Muscle of leg (tissue), 11 donors: ENCODE data around the gene NR4A2. TPM values are rescaled to one million over a fixed set of nuclear protein-coding genes. Genes with fewer than 3 reads are reported as not detected.
A peak's percentile ranks its signal among the peaks of the same experiment; 100 is the strongest.

Experiments used
- DNase-seq: peaks from one replicate; pipeline ENCODE4 v3.0.0; 2013
- H3K27ac ChIP-seq: one replicate; pipeline ENCODE4 v1.5.1; 2013; ENCODE audit warnings: mild to moderate bottlenecking, low read length, control low read depth
- H3K27me3 ChIP-seq: one replicate; pipeline ENCODE4 v1.6.1; 2013; ENCODE audit warnings: low read length; ENCODE audit not compliant: control insufficient read depth, insufficient read depth
- H3K36me3 ChIP-seq: one replicate; pipeline ENCODE4 v1.6.1; 2013; ENCODE audit warnings: low read length; ENCODE audit not compliant: control insufficient read depth, insufficient read depth
- H3K4me1 ChIP-seq: one replicate; pipeline ENCODE4 v1.6.1; 2013; ENCODE audit warnings: low read length; ENCODE audit not compliant: control insufficient read depth, insufficient read depth
- H3K4me3 ChIP-seq: one replicate; pipeline ENCODE4 v1.5.1; 2013; ENCODE audit warnings: low read length, control low read depth
- H3K9me3 ChIP-seq: replicated peaks from 2 replicates; pipeline ENCODE4 v1.6.1; 2013; ENCODE audit warnings: low read depth, low read length; ENCODE audit not compliant: control insufficient read depth
- WGBS: methylation state at CpG from one replicate; pipeline ENCODE4 v1.1.5; 2013; ENCODE audit warnings: missing lambda C conversion rate; ENCODE audit not compliant: insufficient coverage; 5-methylcytosine and 5-hydroxymethylcytosine counted together
- polyA plus RNA-seq, 8 donors: library from polyadenylated mRNA; unstranded; fragments of 120-200 nt; gene quantifications; one replicate each; pipeline versions ENCODE4 v1.2.1 to v1.2.3, GENCODE V29; 2013; ENCODE audit warnings: inconsistent platforms in 1 of 8, low replicate concordance in 1 of 8; ENCODE audit not compliant: insufficient read length in 8 of 8, insufficient read depth in 1 of 8
- total RNA-seq: library from RNA; stranded (reverse); fragments of 120-200 nt; gene quantifications from one replicate; pipeline ENCODE4 v1.2.4, GENCODE V29; 2013

NR4A2 gene
- total and polyA plus RNA-seq, 9 donors, result 1.0 to 4.3 (median 1.9) TPM

DNA sequence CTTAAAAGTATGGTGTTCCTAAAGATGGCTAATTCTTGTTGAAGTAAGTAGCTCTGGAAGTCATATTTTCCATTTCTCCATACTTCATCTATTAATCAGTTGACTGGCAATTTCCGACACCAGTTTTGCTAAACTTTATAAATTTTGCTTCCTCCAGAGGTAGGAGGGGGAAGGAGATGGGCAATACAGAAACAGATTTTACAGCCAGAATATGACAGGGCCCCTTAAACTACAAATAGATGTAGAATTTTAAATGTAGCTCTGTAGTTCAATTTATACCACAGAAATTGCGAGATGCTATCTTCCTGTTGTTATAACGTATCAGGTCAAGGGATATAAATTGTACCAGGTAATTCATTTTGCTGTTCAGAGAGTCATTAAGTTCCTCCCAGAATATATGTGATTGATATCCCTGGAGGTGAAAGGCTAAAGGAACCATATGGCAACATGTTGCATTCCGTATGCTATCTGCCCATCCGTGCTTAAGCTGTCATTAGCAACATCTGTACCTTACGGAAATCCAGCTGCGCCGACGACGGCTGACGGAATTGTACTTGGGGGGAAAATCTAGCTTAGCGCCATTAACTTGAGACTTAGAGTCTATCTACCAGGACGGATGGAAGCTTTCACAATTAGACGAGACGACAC is 8.4 kb upstream of the NR4A2 start:
- Histone ChIP-seq H3K9me3 (no peaks in the 10 kb centered on the region), H3K4me1 (no peaks in the 10 kb centered on the region), H3K36me3 (no peaks in the 10 kb centered on the region), H3K27me3 (no peaks in the 10 kb centered on the region), H3K27ac (peak overlapping the region; percentile 100), H3K4me3 (peak overlapping the region; percentile 91)
- 1% methylated on average over 11 of the region's 15 CpGs for WGBS
- DNase-seq, result no peak

DNA sequence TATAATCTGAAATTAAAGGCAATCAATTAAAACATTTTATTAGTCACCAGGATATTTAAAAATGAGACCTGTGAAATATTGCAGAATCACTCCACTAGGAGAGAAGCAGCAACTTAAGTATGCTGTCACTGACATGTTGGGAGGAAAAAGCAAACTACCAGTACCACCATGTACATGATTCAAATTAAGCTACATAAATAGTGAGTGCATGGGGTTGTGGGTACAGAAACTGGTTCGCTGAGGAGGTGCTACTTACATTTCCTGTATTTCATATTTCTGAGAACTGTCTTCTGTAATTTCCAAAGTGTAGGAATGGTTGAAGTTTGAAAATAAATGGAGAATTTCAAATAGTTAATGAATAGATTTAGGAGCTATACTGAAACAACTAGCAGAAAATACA is 7.9 kb upstream of the NR4A2 start:
- Histone ChIP-seq H3K27me3 (no peaks in the 10 kb centered on the region), H3K4me1 (no peaks in the 10 kb centered on the region), H3K27ac (no peak overlapping the region), H3K36me3 (no peaks in the 10 kb centered on the region), H3K9me3 (no peaks in the 10 kb centered on the region), H3K4me3 (no peak overlapping the region)
- DNase-seq, result no peak
- WGBS, result no CpG with 5 or more reads among the region's 1 CpG

DNA sequence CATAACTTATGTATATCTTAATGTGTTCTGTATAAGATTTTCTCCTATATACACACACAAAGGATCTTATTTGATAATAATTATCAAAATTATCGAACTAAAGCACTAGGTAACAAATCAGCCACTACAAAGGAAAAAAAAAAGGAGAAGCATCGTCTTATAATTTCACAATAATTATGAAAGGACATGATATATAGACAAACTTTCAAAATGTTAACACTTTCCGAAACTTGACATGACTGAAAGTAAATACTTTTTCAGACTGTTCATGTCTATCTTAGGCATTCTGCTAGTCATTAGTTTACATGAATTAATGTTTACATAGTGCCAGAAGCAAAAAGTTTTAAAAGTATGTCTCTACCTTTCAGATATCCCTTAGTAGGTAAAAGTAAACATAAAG is 7.3 kb upstream of the NR4A2 start:
- no CpG with 5 or more reads among the region's 3 CpGs for WGBS
- no peak for DNase-seq
- H3K4me3 ChIP-seq, result no peak overlapping the region
- no peak overlapping the region for H3K27ac ChIP-seq
- H3K27me3 ChIP-seq, result no peaks in the 10 kb centered on the region
- H3K4me1 ChIP-seq, result peaks cover 2% of the 10 kb centered on the region
- H3K9me3 ChIP-seq, result no peaks in the 10 kb centered on the region
- H3K36me3 ChIP-seq, result no peaks in the 10 kb centered on the region

DNA sequence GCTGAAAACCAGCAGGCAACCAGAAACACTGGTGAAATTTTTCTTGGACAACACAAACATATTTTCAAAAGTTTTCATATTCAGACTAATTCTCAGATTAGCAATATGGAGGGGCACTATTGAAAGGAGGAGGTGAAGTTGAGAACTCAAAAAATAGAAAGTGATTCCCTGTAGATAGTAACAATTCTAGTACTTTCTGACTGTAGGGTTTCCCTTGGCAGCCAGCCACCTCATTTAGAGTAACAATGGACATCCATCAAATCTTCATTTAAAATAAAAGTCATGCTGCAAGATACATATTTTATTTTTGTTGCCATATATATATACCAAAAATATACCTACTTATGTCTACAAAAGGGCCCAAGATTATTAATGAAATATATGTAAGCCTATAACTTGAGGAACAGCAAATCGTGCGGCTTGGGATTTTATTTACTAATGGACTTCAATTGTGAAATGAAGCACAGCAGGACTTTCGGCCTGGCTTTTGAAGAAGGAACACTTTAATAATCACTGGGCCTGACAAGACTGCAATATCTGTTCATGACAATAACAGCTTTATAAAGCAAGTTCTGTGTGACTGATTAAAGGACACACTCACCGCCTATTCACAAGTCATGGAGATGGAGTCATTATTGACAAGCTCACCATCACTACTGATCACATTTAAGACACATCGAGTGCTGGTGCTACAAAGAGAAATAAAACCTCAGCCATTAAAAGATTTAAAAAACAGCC is 6.8 kb upstream of the NR4A2 start:
- Histone ChIP-seq H3K36me3 (no peaks in the 10 kb centered on the region), H3K4me1 (peaks cover 4% of the 10 kb centered on the region), H3K9me3 (no peaks in the 10 kb centered on the region), H3K4me3 (no peak overlapping the region), H3K27me3 (no peaks in the 10 kb centered on the region), H3K27ac (no peak overlapping the region)
- no peak for DNase-seq
- WGBS, result no CpG with 5 or more reads among the region's 5 CpGs

DNA sequence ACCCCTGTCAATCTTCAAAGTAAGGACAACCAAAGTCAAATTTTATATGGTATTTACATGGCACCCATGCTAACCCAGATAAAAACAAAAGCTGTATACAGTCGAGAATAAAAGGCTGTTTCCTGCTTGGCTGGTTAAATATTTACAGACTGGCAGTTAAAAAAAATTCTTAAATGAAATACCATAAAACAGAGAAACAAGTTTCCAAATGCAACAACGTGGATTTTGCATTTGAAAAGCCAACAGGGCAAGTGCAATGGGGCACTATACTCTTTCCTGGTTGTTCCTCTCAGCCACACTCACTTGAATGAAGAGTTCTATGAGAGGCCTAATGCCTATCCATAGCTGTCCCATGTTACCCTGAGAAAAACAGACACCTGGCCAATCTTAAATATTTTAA is 6.1 kb upstream of the NR4A2 start:
- Histone ChIP-seq H3K36me3 (no peaks in the 10 kb centered on the region), H3K9me3 (no peaks in the 10 kb centered on the region), H3K4me1 (peaks cover 5% of the 10 kb centered on the region), H3K27me3 (peaks cover under 1% of the 10 kb centered on the region), H3K27ac (no peak overlapping the region), H3K4me3 (no peak overlapping the region)
- DNase-seq, result no peak
- WGBS, result no CpG with 5 or more reads among the region's 2 CpGs

DNA sequence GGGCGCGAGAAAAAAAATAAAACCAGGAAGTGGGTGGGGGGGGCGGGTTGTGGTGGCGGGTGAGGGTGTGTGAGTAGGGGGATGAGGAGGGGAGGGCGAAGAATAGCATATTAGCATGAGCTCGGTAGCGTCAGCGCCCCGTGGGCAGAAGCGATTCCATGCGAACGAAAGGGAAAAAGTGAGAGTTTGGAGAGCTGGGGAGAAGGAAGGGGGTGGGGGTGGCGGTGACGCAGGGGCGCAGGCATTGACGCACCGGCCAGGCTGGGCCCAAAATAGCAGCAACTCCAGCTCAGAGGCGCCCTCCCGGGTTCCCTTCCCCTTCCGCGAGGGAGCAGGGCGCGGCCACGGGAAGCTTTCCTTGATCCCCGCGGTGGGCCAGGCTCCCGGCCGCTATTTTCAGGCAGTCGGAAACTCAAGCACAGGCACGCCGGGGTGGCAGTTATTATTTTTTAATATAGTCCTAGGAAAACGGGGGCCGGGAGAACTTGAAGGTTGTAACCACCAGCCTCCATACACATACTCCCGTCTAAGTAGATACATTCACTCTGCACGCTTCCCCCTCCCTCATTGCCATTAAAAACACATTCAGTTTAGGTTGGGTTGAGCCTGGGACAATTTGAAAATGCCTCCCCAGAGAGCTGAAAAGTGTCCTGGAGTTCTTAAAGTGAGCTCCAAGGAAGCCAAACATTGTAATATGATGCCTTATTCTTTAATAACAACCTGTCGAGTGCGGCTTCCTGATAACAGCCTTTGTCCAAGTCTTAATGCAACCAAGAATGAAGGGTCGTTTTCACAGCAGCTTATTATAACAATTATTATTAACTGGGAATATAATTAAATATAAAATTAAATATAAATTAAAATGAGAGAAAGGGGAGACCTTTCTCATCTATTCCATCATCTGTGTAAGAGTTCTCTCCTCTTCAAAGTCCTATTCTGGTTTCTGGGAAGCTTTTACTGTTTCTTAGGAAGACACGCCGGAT is 2.3 kb upstream of the NR4A2 start:
- Histone ChIP-seq H3K27me3 (peaks cover 35% of the 10 kb centered on the region), H3K4me1 (peaks cover 23% of the 10 kb centered on the region), H3K36me3 (no peaks in the 10 kb centered on the region), H3K9me3 (no peaks in the 10 kb centered on the region), H3K27ac (peak overlapping the region; percentile 97), H3K4me3 (peak overlapping the region; percentile 67)
- peak; percentile 96 for DNase-seq
- 0% methylated on average over 18 of the region's 40 CpGs for WGBS

DNA sequence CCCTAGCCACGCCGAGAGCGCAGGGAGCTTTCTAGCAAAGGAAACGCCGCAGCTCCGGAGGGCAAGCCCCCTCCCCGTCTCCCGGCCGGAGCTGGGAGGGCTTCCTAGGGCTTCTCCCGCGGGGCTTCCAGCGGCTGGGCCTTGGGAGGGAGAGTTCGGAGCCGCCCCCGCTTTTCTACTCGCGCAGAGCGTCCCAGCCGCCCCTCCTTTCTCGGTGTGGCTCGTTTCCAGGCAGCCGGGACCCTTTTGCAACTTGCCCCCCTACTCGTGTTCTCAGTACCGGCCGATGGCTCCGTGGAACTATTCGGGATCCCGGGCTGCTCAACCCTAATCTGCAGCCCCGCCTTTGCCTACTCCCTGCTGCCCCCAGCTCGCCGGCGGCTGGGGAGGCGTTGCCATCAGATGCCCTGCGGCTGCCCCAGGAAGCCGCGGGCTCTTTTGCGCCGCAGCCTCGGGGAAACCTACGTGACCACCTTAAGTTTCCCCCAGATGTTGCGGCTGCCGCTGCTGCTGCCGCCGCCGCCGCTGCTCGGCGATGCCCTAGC is 1.5 kb upstream of the NR4A2 start:
- under 1% methylated on average over 45 of the region's 48 CpGs for WGBS
- Histone ChIP-seq H3K9me3 (no peaks in the 10 kb centered on the region), H3K36me3 (no peaks in the 10 kb centered on the region), H3K4me3 (peak overlapping the region; percentile 67), H3K4me1 (peaks cover 28% of the 10 kb centered on the region), H3K27me3 (peaks cover 43% of the 10 kb centered on the region), H3K27ac (peak overlapping the region; percentile 97)
- DNase-seq, result peak; percentile 85

DNA sequence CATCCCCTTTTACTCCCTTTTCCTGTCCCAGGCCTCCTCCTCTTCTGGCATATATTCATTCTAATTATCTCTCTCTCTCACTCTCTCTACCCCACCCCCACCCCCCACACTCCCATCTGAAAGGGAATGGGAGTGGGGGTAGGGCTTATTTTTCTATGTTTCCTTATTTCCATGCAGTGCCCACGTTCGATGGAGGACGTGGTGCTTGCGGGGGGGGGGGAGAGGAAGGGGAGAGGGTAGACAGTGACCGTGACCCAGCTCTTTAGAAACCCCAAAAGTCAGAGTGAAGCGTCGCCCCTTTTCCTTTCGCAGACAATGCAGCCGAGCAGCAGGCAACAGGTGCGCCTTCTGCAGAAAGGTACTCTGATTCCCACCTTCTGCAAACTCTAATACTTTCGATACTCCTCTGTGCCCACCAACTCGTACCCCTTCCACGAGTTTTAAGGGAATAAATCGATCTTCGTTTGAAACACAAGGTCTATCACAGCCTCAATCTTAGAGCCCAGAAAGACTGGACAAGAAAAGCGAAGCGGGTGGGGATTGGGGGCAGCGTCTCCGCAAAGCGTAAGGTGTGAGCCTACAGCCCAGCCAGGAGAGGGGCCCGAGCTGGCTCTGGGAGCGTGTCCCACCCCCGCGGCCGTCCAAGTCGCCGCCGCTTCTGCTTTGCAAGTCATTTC is 891 bp upstream of the NR4A2 start:
- peaks cover 29% of the 10 kb centered on the region for H3K4me1 ChIP-seq
- H3K27me3 ChIP-seq, result peaks cover 48% of the 10 kb centered on the region
- H3K27ac ChIP-seq, result peak overlapping the region; percentile 97
- peak overlapping the region; percentile 67 for H3K4me3 ChIP-seq
- no peaks in the 10 kb centered on the region for H3K9me3 ChIP-seq
- WGBS, result 0% methylated on average over 19 of the region's 28 CpGs
- no peak for DNase-seq
- no peaks in the 10 kb centered on the region for H3K36me3 ChIP-seq

DNA sequence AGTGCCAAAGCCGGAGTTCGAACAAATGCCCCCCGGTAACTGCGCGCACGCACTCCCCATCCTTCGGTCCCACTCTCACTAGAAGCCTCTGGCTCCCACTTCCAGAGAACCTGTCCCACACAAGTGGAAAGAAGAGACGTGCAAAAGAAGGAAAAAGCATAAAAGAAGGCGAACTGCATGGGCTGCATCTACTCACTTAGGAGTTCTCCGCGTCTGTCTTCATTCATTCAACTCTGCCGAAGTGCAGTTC is 312 bp downstream of the NR4A2 start:
- peak overlapping the region; percentile 97 for H3K27ac ChIP-seq
- DNase-seq, result no peak
- H3K9me3 ChIP-seq, result no peaks in the 10 kb centered on the region
- WGBS, result 0% methylated on average over 3 of the region's 12 CpGs
- peaks cover 29% of the 10 kb centered on the region for H3K4me1 ChIP-seq
- H3K4me3 ChIP-seq, result peak overlapping the region; percentile 67
- no peaks in the 10 kb centered on the region for H3K36me3 ChIP-seq
- peaks cover 60% of the 10 kb centered on the region for H3K27me3 ChIP-seq
